A549 (cell line): Measurements from ENCODE around the gene LRRC72. TPM values are rescaled to one million over a fixed set of nuclear protein-coding genes. Genes with fewer than 3 reads are reported as not detected.

Experiments
- ATAC-seq, 2 experiments: fragments of 200-7000 bp in 1 of 2; fragments of >200 bp in 1 of 2; cut with Nextera tagmentation in 1 of 2; cut with Tn5 transposase in 1 of 2; 3 replicates each; pipeline versions ENCODE4 v1.8.0 to v1.9.1; 2018 to 2020; ENCODE audit warnings: mild to moderate bottlenecking in 1 of 2, moderate library complexity in 1 of 2
- CTCF ChIA-PET: fragments of 300-600 bp; sonication (Branson Sonifier 250); formaldehyde crosslinking; extraction: SDS; loops from one replicate; lab custom pipeline; 2021; ENCODE audit warnings: antibody characterized with exemption, inconsistent platforms; lab: Yijun Ruan, JAX
- POLR2A ChIA-PET: fragments of 350-600 bp; formaldehyde crosslinking; extraction: SDS; loops from one replicate; lab custom pipeline; 2021; ENCODE audit warnings: antibody characterized with exemption, inconsistent platforms; lab: Yijun Ruan, JAX
- DNase-seq, 2 experiments: peaks; one replicate each; pipeline versions ENCODE4 v3.0.0 to v3.0.0-alpha.2; 2011 to 2016; ENCODE audit warnings: low read depth in 1 of 2, low spot score in 1 of 2
- FAIRE-seq: peaks from 2 replicates; lab custom pipeline; 2011; peaks lifted over from hg19 to GRCh38; lab: Jason Lieb, UNC
- H3K27ac ChIP-seq, 2 experiments: fragments of >200 bp; sonication (Bioruptor Twin); formaldehyde crosslinking; 3 replicates each; pipeline ENCODE4 v1.5.1; 2016 to 2017
- H3K4me1 ChIP-seq: fragments of >200 bp; sonication (Bioruptor Twin); formaldehyde crosslinking; 3 replicates; pipeline ENCODE4 v1.6.1; 2016
- H3K4me2 ChIP-seq: fragments of >200 bp; sonication (Bioruptor Twin); formaldehyde crosslinking; 3 replicates; pipeline ENCODE4 v1.6.1; 2016
- H3K4me3 ChIP-seq: fragments of >200 bp; sonication (Bioruptor Twin); formaldehyde crosslinking; 3 replicates; pipeline ENCODE4 v1.5.1; 2016
- H3K9me3 ChIP-seq: fragments of >200 bp; sonication (Bioruptor Twin); formaldehyde crosslinking; 3 replicates; pipeline ENCODE4 v1.6.1; 2016
- CTCF ChIP-seq: fragments of >200 bp; sonication (Bioruptor Twin); formaldehyde crosslinking; IDR thresholded peaks from 3 replicates; pipeline ENCODE4 v1.5.1; 2016
- E2F6 ChIP-seq: IDR thresholded peaks from 2 replicates; pipeline ENCODE4 v1.6.1; 2012; ENCODE audit warnings: low read depth, borderline replicate concordance
- EHMT2 ChIP-seq: fragments of 200-600 bp; sonication (generic); IDR thresholded peaks from 2 replicates; pipeline ENCODE4 v1.6.1; 2016; ENCODE audit warnings: antibody characterized with exemption, low read depth, mild to moderate bottlenecking, moderate library complexity
- FOSB ChIP-seq: fragments of 250-450 bp; sonication (Bioruptor Pico); IDR thresholded peaks from 2 replicates; pipeline ENCODE4 v1.5.0; 2020; ENCODE audit warnings: mild to moderate bottlenecking, moderate library complexity
- GATA3 ChIP-seq: IDR thresholded peaks from 2 replicates; pipeline ENCODE4 v1.6.1; 2012; ENCODE audit warnings: borderline replicate concordance
- HES2 ChIP-seq: fragments of >200 bp; sonication (Bioruptor Twin); formaldehyde crosslinking; IDR thresholded peaks from 2 replicates; pipeline ENCODE4 v1.6.1; 2016
- HOXB13 ChIP-seq: fragments of 250-450 bp; sonication (Bioruptor Pico); IDR thresholded peaks from 2 replicates; pipeline ENCODE4 v1.5.0; 2020; ENCODE audit warnings: low read depth, mild to moderate bottlenecking, moderate library complexity
- JUNB ChIP-seq: fragments of >200 bp; sonication (Bioruptor Twin); formaldehyde crosslinking; IDR thresholded peaks from 2 replicates; pipeline ENCODE4 v1.6.1; 2016
- MAZ ChIP-seq: fragments of 150-350 bp; IDR thresholded peaks from 2 replicates; pipeline ENCODE4 v1.6.1; 2014; ENCODE audit warnings: antibody characterized with exemption, low read depth, low read length, borderline replicate concordance
- PBX3 ChIP-seq: IDR thresholded peaks from 2 replicates; pipeline ENCODE4 v1.6.1; 2012
- PHF8 ChIP-seq: fragments of 200-600 bp; sonication (generic); IDR thresholded peaks from 2 replicates; pipeline ENCODE4 v1.6.1; 2016; ENCODE audit warnings: low read depth, mild to moderate bottlenecking, antibody characterized with exemption, moderate library complexity, borderline replicate concordance
- RAD21 ChIP-seq, 2 experiments: fragments of >200 bp in 1 of 2; sonication (Bioruptor Twin) in 1 of 2; formaldehyde crosslinking in 1 of 2; IDR thresholded peaks in 1 of 2; conservative IDR thresholded peaks in 1 of 2; 2 replicates in 1 of 2; 3 replicates in 1 of 2; pipeline ENCODE4 v1.6.1; 2012 to 2018; ENCODE audit warnings: inconsistent platforms in 1 of 2
- RCOR1 ChIP-seq: fragments of 150-350 bp; IDR thresholded peaks from 2 replicates; pipeline ENCODE4 v1.6.1; 2014; ENCODE audit warnings: antibody characterized with exemption, low read length, low read depth
- REST ChIP-seq: fragments of 200-600 bp; sonication (generic); IDR thresholded peaks from 2 replicates; pipeline ENCODE4 v1.6.1; 2016; ENCODE audit warnings: antibody characterized with exemption, mild to moderate bottlenecking, moderate library complexity
- TP53 ChIP-seq: fragments of 250-450 bp; sonication (Bioruptor Pico); IDR thresholded peaks from 2 replicates; pipeline ENCODE4 v1.5.0; 2021; ENCODE audit warnings: mild to moderate bottlenecking, moderate library complexity
- ZFP36 ChIP-seq: fragments of 450-650 bp; IDR thresholded peaks from 2 replicates; pipeline ENCODE4 v1.6.1; 2014; ENCODE audit warnings: borderline replicate concordance; ENCODE audit not compliant: partially characterized antibody
- whole genome bisulfite sequencing: methylation state at CpG from one replicate; pipeline ENCODE4 v1.1.6; 2017; ENCODE audit errors: missing lambda C conversion rate; 5-methylcytosine and 5-hydroxymethylcytosine counted together
- polyA plus RNA-seq, 4 experiments: library from polyadenylated mRNA; depleted of rRNA in 3 of 4; stranded (reverse); fragments of >200 nt; fragmentation: RNase III in 1 of 4; extraction: RNeasy Plus Mini Kit Qiagen cat#74134 plus additional on column Dnase treatment in 1 of 4; gene quantifications; 2 replicates in 3 of 4; 3 replicates in 1 of 4; pipeline ENCODE4 v1.2.3, GENCODE V29; 2011 to 2017

LRRC72 gene
- polyA plus RNA-seq, 2 of the 4 experiments (the other 2 are of a cell fraction): not detected

- FAIRE-seq (no peak), ATAC-seq (no peak), DNase-seq (no peak)
- H3K4me3 ChIP-seq: no peak overlapping the region
- TF ChIP-seq PBX3 (no peak), HOXB13 (CRISPR knock-in tag) (no peak)
- CTCF ChIA-PET: interaction anchor here (1.1 to 1.7 kb wide), 2 partner anchors 39 to 139 kb away, joined by 3 to 6 read pairs; no protein-coding TSS in a partner anchor
- no peaks in the 10 kb centered on the region for H3K9me3 ChIP-seq
- no peaks in the 10 kb centered on the region for H3K4me1 ChIP-seq
- POLR2A ChIA-PET: no interaction called here
- WGBS: 48% methylated on average over 3 of the region's 4 CpGs
- no peak overlapping the region for H3K4me2 ChIP-seq
- no peak overlapping the region for H3K27ac ChIP-seq
These were observed 45.3 kb downstream of the LRRC72 start for GRCh38 chr7:16571941-16572340.

GRCh38 chr7:16579216-16579615 lies 52.6 kb downstream of the LRRC72 start:
- Histone ChIP-seq H3K9me3 (no peaks in the 10 kb centered on the region), H3K4me2 (no peak overlapping the region), H3K27ac (no peak overlapping the region), H3K4me3 (no peak overlapping the region), H3K4me1 (no peaks in the 10 kb centered on the region)
- DNase-seq (no peak), ATAC-seq (no peak), FAIRE-seq (no peak)
- TF ChIP-seq PHF8 (no peak), REST (no peak), RCOR1 (no peak), MAZ (no peak), GATA3 (no peak), RAD21 (conservative IDR thresholded peaks at IDR 0.05 in 1 of 2, IDR thresholded peaks at IDR 0.05 in 1 of 2) (no peak), ZFP36 (no peak), HES2 (no peak)
- POLR2A ChIA-PET: no interaction called here
- CTCF ChIA-PET: no interaction called here
- 49% methylated on average over 8 of the region's 8 CpGs for WGBS

GRCh38 chr7:16581286-16581685 lies 54.7 kb downstream of the LRRC72 start:
- DNase-seq (no peak), FAIRE-seq (peak; percentile 86), ATAC-seq (no peak)
- Histone ChIP-seq H3K4me3 (no peak overlapping the region), H3K4me1 (no peaks in the 10 kb centered on the region), H3K9me3 (no peaks in the 10 kb centered on the region), H3K4me2 (no peak overlapping the region), H3K27ac (no peak overlapping the region)
- CTCF ChIA-PET: no interaction called here
- TF ChIP-seq E2F6 (no peak), FOSB (CRISPR knock-in tag) (no peak), EHMT2 (no peak), TP53 (CRISPR knock-in tag) (no peak), CTCF (no peak), JUNB (no peak)
- POLR2A ChIA-PET: no interaction called here
- WGBS: 27% methylated on average over 1 of the region's 1 CpG
